Neural progenitor cell (in vitro differentiated cells): Measurements from ENCODE around the gene UNK. TPM values are rescaled to one million over a fixed set of nuclear protein-coding genes. Genes with fewer than 3 reads are reported as not detected.
A peak's percentile ranks its signal among the peaks of the same experiment; 100 is the strongest.

Source experiments
- DNase-seq: peaks from one replicate; pipeline ENCODE4 v3.0.0-alpha.2; 2016; ENCODE audit warnings: low spot score
- H2AFZ ChIP-seq: fragments of 200-600 bp; sonication (generic); replicated peaks from 2 replicates; pipeline ENCODE4 v1.6.1; 2016; ENCODE audit warnings: antibody characterized with exemption
- H3F3A ChIP-seq: fragments of 200-600 bp; sonication (generic); 2 replicates; pipeline ENCODE4 v1.6.1; 2016; ENCODE audit warnings: antibody characterized with exemption, low read depth
- H3K27ac ChIP-seq: fragments of 200-600 bp; sonication (generic); 2 replicates; pipeline ENCODE4 v1.5.1; 2016; ENCODE audit warnings: mild to moderate bottlenecking
- H3K27me3 ChIP-seq: fragments of 200-600 bp; sonication (generic); 2 replicates; pipeline ENCODE4 v1.6.1; 2016; ENCODE audit warnings: mild to moderate bottlenecking, moderate library complexity
- H3K36me3 ChIP-seq: fragments of 200-600 bp; sonication (generic); 2 replicates; pipeline ENCODE4 v1.5.1; 2016
- H3K4me1 ChIP-seq: fragments of 200-600 bp; sonication (generic); 2 replicates; pipeline ENCODE4 v1.6.1; 2016; ENCODE audit warnings: mixed run types
- H3K4me2 ChIP-seq: fragments of 200-600 bp; sonication (generic); 2 replicates; pipeline ENCODE4 v1.6.1; 2016
- H3K4me3 ChIP-seq: fragments of 200-600 bp; sonication (generic); 2 replicates; pipeline ENCODE4 v1.5.1; 2016
- H3K79me2 ChIP-seq: fragments of 200-600 bp; sonication (generic); 2 replicates; pipeline ENCODE4 v1.6.1; 2016; ENCODE audit warnings: low read depth
- H3K9ac ChIP-seq: fragments of 200-600 bp; sonication (generic); 2 replicates; pipeline ENCODE4 v1.6.1; 2016
- H3K9me3 ChIP-seq: fragments of 200-600 bp; sonication (generic); 2 replicates; pipeline ENCODE4 v1.5.1; 2016; ENCODE audit warnings: low read depth
- H4K20me1 ChIP-seq: fragments of 200-600 bp; sonication (generic); 2 replicates; pipeline ENCODE4 v1.6.1; 2016; ENCODE audit warnings: low read depth
- H3K27ac Mint-ChIP-seq: 3 replicates; pipeline ENCODE4 v1.8.0; 2021; ENCODE audit warnings: mixed read lengths
- H3K27me3 Mint-ChIP-seq: 2 replicates; pipeline ENCODE4 v1.8.0; 2022; ENCODE audit warnings: low read depth, mild to moderate bottlenecking, inconsistent platforms, moderate library complexity, mixed read lengths; ENCODE audit not compliant: insufficient read depth
- H3K36me3 Mint-ChIP-seq: 3 replicates; pipeline ENCODE4 v1.8.0; 2021; ENCODE audit warnings: mixed read lengths
- H3K4me1 Mint-ChIP-seq: 3 replicates; pipeline ENCODE4 v1.8.0; 2021; ENCODE audit warnings: mixed read lengths
- H3K4me3 Mint-ChIP-seq: 3 replicates; pipeline ENCODE4 v1.8.0; 2021; ENCODE audit warnings: mild to moderate bottlenecking, moderate library complexity, mixed read lengths
- H3K9me3 Mint-ChIP-seq: 3 replicates; pipeline ENCODE4 v1.8.0; 2020; ENCODE audit warnings: mixed read lengths
- CTCF ChIP-seq: fragments of 200-600 bp; sonication (generic); IDR thresholded peaks from 2 replicates; pipeline ENCODE4 v1.5.1; 2017; ENCODE audit warnings: antibody characterized with exemption, mild to moderate bottlenecking
- EZH2 ChIP-seq: fragments of 200-600 bp; sonication (generic); IDR thresholded peaks from 2 replicates; pipeline ENCODE4 v1.6.1; 2017; ENCODE audit warnings: antibody characterized with exemption, mild to moderate bottlenecking, moderate library complexity
- EZH2phosphoT487 ChIP-seq: fragments of 200-600 bp; sonication (generic); IDR thresholded peaks from 2 replicates; pipeline ENCODE4 v1.6.1; 2017; ENCODE audit warnings: antibody characterized with exemption
- total RNA-seq: library from RNA; depleted of rRNA; stranded (reverse); fragments of >200 nt; gene quantifications from 2 replicates; pipeline ENCODE4 v1.2.3, GENCODE V29; 2015; ENCODE audit warnings: low replicate concordance

UNK gene
- total RNA-seq, 1 donor from 2014 or later = 38.5 TPM

- Histone ChIP-seq H3K4me2 (no peak overlapping the region), H4K20me1 (no peaks in the 10 kb centered on the region), H2AFZ (no peak overlapping the region), H3K27ac (no peak overlapping the region), H3F3A (peaks cover 21% of the 10 kb centered on the region), H3K4me3 (no peak overlapping the region), H3K27me3 (peaks cover 6% of the 10 kb centered on the region), H3K4me1 (peaks cover 9% of the 10 kb centered on the region), H3K36me3 (no peaks in the 10 kb centered on the region), H3K9me3 (no peaks in the 10 kb centered on the region), H3K9ac (no peak overlapping the region), H3K79me2 (no peaks in the 10 kb centered on the region)
- peaks cover 10% of the 10 kb centered on the region for H3K4me1 Mint-ChIP-seq
- H3K27me3 Mint-ChIP-seq = peaks cover 8% of the 10 kb centered on the region
- no peak for DNase-seq
- TF ChIP-seq EZH2phosphoT487 = no peak
- no peak overlapping the region for H3K4me3 Mint-ChIP-seq
- no peaks in the 10 kb centered on the region for H3K36me3 Mint-ChIP-seq
- no peak overlapping the region for H3K27ac Mint-ChIP-seq
- no peaks in the 10 kb centered on the region for H3K9me3 Mint-ChIP-seq
Observed at GRCh38 chr17:75755990-75756389, 28.6 kb upstream of the UNK start.

GRCh38 chr17:75756451-75757085 lies 28.0 kb upstream of the UNK start:
- peaks cover 6% of the 10 kb centered on the region for H3K27me3 ChIP-seq
- H3K4me3 Mint-ChIP-seq = no peak overlapping the region
- no peak overlapping the region for H2AFZ ChIP-seq
- H3F3A ChIP-seq = peaks cover 21% of the 10 kb centered on the region
- no peaks in the 10 kb centered on the region for H3K36me3 ChIP-seq
- H3K4me1 Mint-ChIP-seq = peaks cover 10% of the 10 kb centered on the region
- no peaks in the 10 kb centered on the region for H3K79me2 ChIP-seq
- H3K27ac Mint-ChIP-seq = no peak overlapping the region
- H3K9ac ChIP-seq = no peak overlapping the region
- H3K27ac ChIP-seq = no peak overlapping the region
- peaks cover 4% of the 10 kb centered on the region for H3K27me3 Mint-ChIP-seq
- H3K4me2 ChIP-seq = no peak overlapping the region
- no peaks in the 10 kb centered on the region for H4K20me1 ChIP-seq
- peaks cover 9% of the 10 kb centered on the region for H3K4me1 ChIP-seq
- TF ChIP-seq EZH2 = no peak
- no peaks in the 10 kb centered on the region for H3K9me3 Mint-ChIP-seq
- H3K36me3 Mint-ChIP-seq = no peaks in the 10 kb centered on the region
- H3K4me3 ChIP-seq = no peak overlapping the region
- no peaks in the 10 kb centered on the region for H3K9me3 ChIP-seq
- DNase-seq = no peak

GRCh38 chr17:75757086-75757681 lies 27.4 kb upstream of the UNK start:
- Mint-ChIP-seq H3K4me1 (peaks cover 10% of the 10 kb centered on the region), H3K27me3 (peaks cover 8% of the 10 kb centered on the region), H3K36me3 (no peaks in the 10 kb centered on the region), H3K4me3 (no peak overlapping the region), H3K27ac (no peak overlapping the region), H3K9me3 (no peaks in the 10 kb centered on the region)
- Histone ChIP-seq H3F3A (peaks cover 21% of the 10 kb centered on the region), H3K27ac (no peak overlapping the region), H3K36me3 (no peaks in the 10 kb centered on the region), H3K4me2 (no peak overlapping the region), H2AFZ (no peak overlapping the region), H3K4me3 (no peak overlapping the region), H3K4me1 (peaks cover 9% of the 10 kb centered on the region), H3K9ac (no peak overlapping the region), H4K20me1 (no peaks in the 10 kb centered on the region), H3K9me3 (no peaks in the 10 kb centered on the region), H3K27me3 (peaks cover 6% of the 10 kb centered on the region), H3K79me2 (no peaks in the 10 kb centered on the region)
- no peak for DNase-seq
- TF ChIP-seq EZH2 (no peak), CTCF (no peak), EZH2phosphoT487 (no peak)

- TF ChIP-seq EZH2phosphoT487 (no peak), CTCF (peak; percentile 36), EZH2 (no peak)
- no peaks in the 10 kb centered on the region for H3K9me3 Mint-ChIP-seq
- Histone ChIP-seq H3K27me3 (peaks cover 3% of the 10 kb centered on the region), H3K4me2 (no peak overlapping the region), H3F3A (peaks cover 11% of the 10 kb centered on the region), H3K4me1 (peaks cover 9% of the 10 kb centered on the region), H3K36me3 (no peaks in the 10 kb centered on the region), H3K9me3 (no peaks in the 10 kb centered on the region), H3K4me3 (no peak overlapping the region), H3K27ac (no peak overlapping the region), H3K79me2 (no peaks in the 10 kb centered on the region), H2AFZ (no peak overlapping the region), H3K9ac (no peak overlapping the region), H4K20me1 (no peaks in the 10 kb centered on the region)
- H3K27me3 Mint-ChIP-seq = peaks cover 12% of the 10 kb centered on the region
- no peak overlapping the region for H3K27ac Mint-ChIP-seq
- DNase-seq = no peak
- peaks cover 12% of the 10 kb centered on the region for H3K4me1 Mint-ChIP-seq
- no peak overlapping the region for H3K4me3 Mint-ChIP-seq
- peaks cover 2% of the 10 kb centered on the region for H3K36me3 Mint-ChIP-seq
Observed at GRCh38 chr17:75758131-75758905, 26.3 kb upstream of the UNK start.
